ENCODE data around the gene KCNAB3.
"Not testable (repeated sequence)": the region's sequence is repeated elsewhere in the genome, so short reads cannot be mapped to it uniquely, and the experiment has no call there.

KCNAB3 gene

DNA sequence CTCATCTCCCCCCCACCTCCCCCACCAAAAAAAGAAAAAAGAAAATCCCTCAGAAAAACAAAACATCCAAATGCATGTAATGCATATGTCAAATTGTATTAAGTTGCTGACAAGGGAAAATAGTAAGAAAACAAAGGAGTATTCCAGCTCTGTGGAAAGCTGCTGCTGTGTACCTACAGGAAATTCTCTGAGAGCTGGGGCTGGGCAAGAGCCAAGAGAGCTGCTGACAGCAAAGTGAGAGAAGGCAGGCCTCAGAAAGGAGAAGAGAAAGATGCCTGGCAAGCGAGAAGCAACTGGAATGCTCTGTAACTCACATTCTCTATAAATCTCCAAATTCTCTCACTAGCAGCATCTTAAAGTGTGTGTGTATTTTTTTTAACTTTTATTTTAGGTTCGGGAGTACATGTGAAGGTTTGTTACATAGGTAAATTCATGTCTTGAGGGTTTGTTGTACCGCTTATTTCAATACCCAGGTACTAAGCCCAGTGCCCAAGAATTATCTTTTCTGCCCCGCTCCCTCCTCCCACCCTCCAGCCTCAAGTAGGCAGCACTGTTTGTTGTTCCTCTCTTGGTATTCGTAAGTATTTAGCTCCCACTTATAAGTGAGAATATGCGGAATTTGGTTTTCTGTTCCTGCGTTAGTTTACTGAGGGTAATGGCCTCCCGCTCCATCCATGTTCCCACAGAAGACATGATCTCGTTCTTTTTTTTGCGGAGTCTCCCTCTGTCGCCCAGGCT is 26.7 kb upstream of the KCNAB3 start:
- no peak for FAIRE-seq
- DNase-seq (ENCODE audit: insufficient read length): no peak
- TF ChIP-seq POLR2A (IDR thresholded peaks at IDR 0.05; ENCODE audit: low read depth, low read length) (no peak), POLR2AphosphoS5 (IDR thresholded peaks at IDR 0.05; ENCODE audit: low read depth, low read length) (no peak), TAF1 (IDR thresholded peaks at IDR 0.05; ENCODE audit: borderline replicate concordance, low read depth, low read length) (no peak)

DNA sequence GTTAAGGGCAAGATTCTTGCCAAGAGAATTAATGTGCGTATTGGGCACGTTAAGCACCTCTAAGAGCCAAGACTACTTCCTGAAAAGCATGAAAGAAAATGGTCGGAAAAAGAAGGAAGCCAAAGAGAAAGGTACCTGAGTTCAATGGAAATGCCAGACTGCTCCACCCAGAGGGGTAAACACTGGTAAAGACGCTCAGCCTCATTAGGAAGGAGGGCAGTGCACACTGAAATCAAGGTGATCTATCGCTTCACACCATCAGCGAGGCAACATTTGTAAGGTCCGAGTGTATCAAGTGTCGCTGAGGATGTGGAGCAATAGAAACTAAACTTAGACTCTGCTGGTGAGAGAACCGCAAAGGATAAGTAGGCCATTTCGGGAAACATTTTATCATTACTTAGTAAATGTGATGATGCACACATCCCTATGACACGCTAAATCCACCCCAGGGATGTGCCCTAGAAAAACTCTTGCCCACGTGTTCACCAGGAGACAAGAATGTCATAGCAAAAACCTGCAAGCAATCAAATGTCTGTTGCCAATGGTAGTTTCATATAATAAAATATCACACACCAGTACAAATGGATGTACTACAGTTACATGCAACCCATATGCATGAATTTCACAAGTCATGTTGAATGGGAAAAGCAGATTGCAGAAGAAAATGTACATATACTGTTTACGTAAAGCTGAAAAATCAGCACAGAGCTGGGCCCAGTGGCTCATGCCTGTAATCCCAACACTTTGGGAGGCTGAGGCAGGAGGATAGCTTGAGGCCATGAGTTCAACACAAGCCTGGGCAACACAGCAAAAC is 26.0 kb upstream of the KCNAB3 start:
- TF ChIP-seq POLR2A (IDR thresholded peaks at IDR 0.05; ENCODE audit: low read depth, low read length): no peak
- TF ChIP-seq POLR2AphosphoS5 (IDR thresholded peaks at IDR 0.05; ENCODE audit: low read depth, low read length): no peak
- TF ChIP-seq TAF1 (IDR thresholded peaks at IDR 0.05; ENCODE audit: borderline replicate concordance, low read depth, low read length): no peak
- FAIRE-seq (no peak), DNase-seq (ENCODE audit: insufficient read length) (no peak)

DNA sequence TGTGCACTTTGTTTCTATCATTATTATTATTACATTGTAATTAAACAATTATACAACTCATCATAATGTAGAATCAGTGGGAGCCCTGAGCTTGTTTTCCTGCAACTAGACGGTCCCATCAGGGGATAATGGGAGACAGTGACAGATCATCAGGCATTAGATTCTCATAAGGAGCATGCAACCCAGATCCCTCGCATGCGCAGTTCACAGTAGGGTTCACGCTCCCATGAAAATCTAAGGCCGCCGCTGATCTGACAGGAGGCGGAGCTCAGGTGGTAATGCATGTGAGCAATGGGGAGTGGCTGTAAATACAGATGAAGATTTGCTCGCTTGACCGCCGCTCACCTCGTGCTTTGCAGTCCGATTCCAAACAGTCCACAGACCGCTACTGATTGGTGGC is 23.6 kb upstream of the KCNAB3 start:
- not testable (repeated sequence) for DNase-seq (ENCODE audit: insufficient read length); FAIRE-seq

DNA sequence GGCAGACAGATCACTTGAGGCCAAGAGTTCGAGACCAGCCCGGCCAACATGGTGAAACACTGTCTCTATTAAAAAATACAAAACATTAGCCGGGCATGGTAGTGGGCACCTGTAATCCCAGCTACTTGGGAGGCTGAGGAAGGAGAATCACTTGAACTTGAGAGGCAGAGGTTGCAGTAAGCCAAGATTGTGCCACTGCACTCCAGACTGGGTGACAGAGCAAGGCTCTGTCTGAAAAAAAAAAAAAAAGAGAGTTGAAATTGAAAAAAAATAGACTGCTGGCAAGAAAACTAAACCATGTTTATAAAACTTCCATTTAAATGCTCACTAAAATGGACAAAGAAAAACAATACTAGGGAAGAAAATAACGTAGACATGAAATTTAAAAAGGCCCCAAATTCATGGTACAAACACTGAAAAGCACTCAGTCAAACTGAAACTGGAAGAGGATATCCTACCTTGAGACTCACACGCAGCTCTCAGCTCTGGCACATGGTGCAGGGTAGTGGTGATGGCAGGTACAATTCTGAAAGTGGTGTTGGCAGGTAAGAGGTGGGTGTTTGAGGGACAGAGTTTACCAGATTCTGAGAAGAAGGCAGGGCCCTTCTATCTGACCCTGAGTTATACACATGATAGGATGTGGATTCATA is 21.6 kb upstream of the KCNAB3 start:
- FAIRE-seq (peak; percentile 93), DNase-seq (ENCODE audit: insufficient read length) (no peak)
- TF ChIP-seq POLR2A (IDR thresholded peaks at IDR 0.05; ENCODE audit: low read depth, low read length) (no peak), POLR2AphosphoS5 (IDR thresholded peaks at IDR 0.05; ENCODE audit: low read depth, low read length) (peak; percentile 43; the same call in 1 of the 2 replicates), TAF1 (IDR thresholded peaks at IDR 0.05; ENCODE audit: borderline replicate concordance, low read depth, low read length) (no peak)

DNA sequence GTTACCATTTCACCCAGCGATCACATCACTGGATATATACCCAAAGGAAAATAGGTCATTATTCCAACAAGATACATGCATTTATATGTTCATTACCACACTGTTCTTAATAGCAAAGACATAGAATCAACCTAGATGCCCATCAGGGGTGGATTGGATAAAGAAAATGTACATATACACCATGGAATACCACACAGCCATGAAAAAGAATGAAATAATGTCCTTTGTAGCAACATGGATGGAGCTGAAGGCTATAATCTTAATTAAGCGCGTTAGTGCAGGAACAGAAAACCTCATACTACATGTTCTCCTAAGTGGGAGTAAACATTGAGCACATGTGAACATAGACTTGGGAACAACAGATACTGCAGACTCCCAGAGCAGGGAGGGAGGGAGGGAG is 20.9 kb upstream of the KCNAB3 start:
- FAIRE-seq: no peak
- no peak for DNase-seq (ENCODE audit: insufficient read length)
- TF ChIP-seq POLR2A (IDR thresholded peaks at IDR 0.05; ENCODE audit: low read depth, low read length) (no peak), POLR2AphosphoS5 (IDR thresholded peaks at IDR 0.05; ENCODE audit: low read depth, low read length) (no peak), TAF1 (IDR thresholded peaks at IDR 0.05; ENCODE audit: borderline replicate concordance, low read depth, low read length) (no peak)

DNA sequence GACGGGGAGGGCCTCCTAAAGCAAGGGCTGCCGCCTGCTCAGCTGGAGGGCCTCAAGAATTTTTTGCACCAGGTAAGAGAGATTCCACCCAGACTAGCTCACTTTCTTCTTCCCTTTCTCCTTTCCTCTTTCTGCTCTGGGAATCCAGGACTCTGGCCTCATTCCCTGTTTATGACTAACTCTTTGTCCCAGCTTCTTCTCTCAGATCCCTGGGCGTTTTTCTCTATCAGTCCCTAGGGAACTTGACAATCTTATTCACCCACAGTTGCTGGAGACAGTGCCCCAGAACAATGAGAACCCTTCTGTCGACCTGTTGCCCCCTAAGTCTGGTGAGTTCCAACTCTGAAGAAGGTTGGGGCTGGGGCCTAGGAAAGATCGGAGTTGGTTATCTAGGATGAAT is 18.0 kb upstream of the KCNAB3 start:
- no peak for TF ChIP-seq TAF1 (IDR thresholded peaks at IDR 0.05; ENCODE audit: borderline replicate concordance, low read depth, low read length)
- TF ChIP-seq POLR2AphosphoS5 (IDR thresholded peaks at IDR 0.05; ENCODE audit: low read depth, low read length): no peak
- no peak for TF ChIP-seq POLR2A (IDR thresholded peaks at IDR 0.05; ENCODE audit: low read depth, low read length)
- FAIRE-seq: no peak
- no peak for DNase-seq (ENCODE audit: insufficient read length)

DNA sequence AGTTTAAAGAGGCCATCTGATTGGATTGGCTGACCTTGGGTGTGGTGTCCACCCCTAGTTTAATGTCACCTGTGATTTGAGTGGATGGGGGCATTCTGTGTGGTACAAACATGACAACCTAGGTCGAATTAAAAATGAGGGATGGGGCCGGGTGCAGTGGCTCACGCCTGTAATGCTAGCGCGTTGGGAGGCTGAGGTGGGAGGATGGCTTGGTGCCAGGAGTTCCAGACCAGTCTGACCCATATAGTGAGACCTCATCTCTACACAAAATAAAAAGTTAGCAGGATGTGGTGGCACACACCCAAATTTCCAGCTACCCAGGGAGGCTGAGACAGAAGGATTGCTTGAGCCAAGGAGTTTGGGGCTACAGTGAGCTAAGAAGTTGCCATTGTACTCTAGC is 16.8 kb upstream of the KCNAB3 start:
- FAIRE-seq: no peak
- no peak for TF ChIP-seq POLR2AphosphoS5 (IDR thresholded peaks at IDR 0.05; ENCODE audit: low read depth, low read length)
- TF ChIP-seq TAF1 (IDR thresholded peaks at IDR 0.05; ENCODE audit: borderline replicate concordance, low read depth, low read length): no peak
- TF ChIP-seq POLR2A (IDR thresholded peaks at IDR 0.05; ENCODE audit: low read depth, low read length): no peak
- DNase-seq (ENCODE audit: insufficient read length): no peak

DNA sequence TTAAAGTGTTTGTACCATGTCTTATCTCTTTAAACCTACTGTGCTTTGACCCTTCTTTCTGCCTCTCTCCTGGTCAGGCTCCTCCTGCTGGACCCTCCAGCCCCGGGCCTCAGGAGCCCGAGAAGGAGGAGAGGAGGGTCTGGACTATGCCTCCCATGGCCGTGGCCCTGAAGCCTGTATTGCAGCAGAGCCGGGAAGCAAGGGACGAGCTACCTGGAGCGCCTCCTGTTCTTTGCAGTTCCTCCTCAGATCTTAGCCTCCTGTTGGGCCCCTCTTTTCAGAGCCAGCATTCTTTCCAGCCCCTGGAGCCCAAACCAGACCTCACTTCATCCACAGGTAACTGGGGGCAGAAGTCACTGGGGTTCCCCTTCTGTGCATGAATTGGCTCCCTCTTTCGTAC is 16.0 kb upstream of the KCNAB3 start:
- no peak for FAIRE-seq
- DNase-seq (ENCODE audit: insufficient read length): no peak
- TF ChIP-seq POLR2A (IDR thresholded peaks at IDR 0.05; ENCODE audit: low read depth, low read length) (no peak), POLR2AphosphoS5 (IDR thresholded peaks at IDR 0.05; ENCODE audit: low read depth, low read length) (no peak), TAF1 (IDR thresholded peaks at IDR 0.05; ENCODE audit: borderline replicate concordance, low read depth, low read length) (no peak)

DNA sequence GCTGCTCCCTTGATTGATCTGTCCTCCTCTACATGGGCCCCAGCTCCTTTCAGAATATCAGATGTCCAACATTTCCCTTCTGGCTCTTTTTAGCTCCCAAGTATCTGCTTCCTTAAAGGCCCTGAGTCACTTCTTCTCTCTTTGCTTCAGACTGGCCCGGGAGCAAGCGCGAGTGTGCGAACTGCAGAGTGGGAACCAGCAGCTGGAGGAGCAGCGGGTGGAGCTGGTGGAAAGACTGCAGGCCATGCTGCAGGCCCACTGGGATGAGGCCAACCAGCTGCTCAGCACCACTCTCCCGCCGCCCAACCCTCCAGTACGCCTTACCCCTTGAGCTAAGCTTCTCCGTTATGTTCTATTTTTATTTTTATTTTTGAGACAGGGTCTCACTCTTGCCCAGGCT is 14.7 kb upstream of the KCNAB3 start:
- no peak for TF ChIP-seq POLR2AphosphoS5 (IDR thresholded peaks at IDR 0.05; ENCODE audit: low read depth, low read length)
- no peak for TF ChIP-seq TAF1 (IDR thresholded peaks at IDR 0.05; ENCODE audit: borderline replicate concordance, low read depth, low read length)
- no peak for TF ChIP-seq POLR2A (IDR thresholded peaks at IDR 0.05; ENCODE audit: low read depth, low read length)
- FAIRE-seq (no peak), DNase-seq (ENCODE audit: insufficient read length) (no peak)

DNA sequence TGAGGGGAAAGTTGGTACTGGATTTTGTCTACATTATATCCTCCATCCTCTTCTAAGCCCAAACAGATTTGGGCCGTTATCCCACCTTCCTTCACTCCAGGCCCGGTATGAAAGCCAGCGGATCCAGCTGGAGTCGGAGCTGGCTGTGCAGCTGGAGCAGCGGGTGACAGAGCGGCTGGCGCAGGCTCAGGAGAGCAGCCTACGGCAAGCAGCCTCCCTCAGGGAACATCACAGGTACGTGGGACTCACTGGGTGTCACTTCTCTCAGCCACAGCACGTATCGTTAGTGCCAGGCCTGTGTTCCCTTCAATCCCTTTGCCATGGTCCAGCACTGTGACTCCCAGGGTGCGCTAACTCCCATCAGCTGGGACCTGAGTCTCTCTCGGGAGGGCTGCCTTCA is 13.6 kb upstream of the KCNAB3 start:
- FAIRE-seq (no peak), DNase-seq (ENCODE audit: insufficient read length) (no peak)
- TF ChIP-seq POLR2A (IDR thresholded peaks at IDR 0.05; ENCODE audit: low read depth, low read length) (no peak), POLR2AphosphoS5 (IDR thresholded peaks at IDR 0.05; ENCODE audit: low read depth, low read length) (no peak), TAF1 (IDR thresholded peaks at IDR 0.05; ENCODE audit: borderline replicate concordance, low read depth, low read length) (no peak)

DNA sequence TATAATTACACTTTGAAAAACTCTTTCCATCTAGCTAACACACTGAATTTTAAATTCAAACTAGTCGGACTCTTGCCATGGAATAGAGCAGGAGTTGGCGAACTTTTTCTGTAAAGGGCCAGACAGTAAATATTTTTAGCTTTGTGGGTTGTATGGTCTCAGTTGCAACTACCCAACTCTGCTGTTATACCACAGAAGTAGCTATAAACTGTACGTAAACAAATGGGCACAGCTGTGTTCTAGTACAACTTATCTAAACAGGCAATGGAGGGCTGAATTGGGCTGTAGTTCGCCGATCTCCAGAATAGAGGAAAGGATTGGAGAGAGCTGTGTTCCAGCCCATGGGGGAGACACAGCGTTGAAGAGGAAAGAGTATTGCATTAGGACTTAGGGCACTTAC is 11.1 kb upstream of the KCNAB3 start:
- TF ChIP-seq POLR2A (IDR thresholded peaks at IDR 0.05; ENCODE audit: low read depth, low read length) (no peak), POLR2AphosphoS5 (IDR thresholded peaks at IDR 0.05; ENCODE audit: low read depth, low read length) (no peak), TAF1 (IDR thresholded peaks at IDR 0.05; ENCODE audit: borderline replicate concordance, low read depth, low read length) (no peak)
- DNase-seq (ENCODE audit: insufficient read length): no peak

DNA sequence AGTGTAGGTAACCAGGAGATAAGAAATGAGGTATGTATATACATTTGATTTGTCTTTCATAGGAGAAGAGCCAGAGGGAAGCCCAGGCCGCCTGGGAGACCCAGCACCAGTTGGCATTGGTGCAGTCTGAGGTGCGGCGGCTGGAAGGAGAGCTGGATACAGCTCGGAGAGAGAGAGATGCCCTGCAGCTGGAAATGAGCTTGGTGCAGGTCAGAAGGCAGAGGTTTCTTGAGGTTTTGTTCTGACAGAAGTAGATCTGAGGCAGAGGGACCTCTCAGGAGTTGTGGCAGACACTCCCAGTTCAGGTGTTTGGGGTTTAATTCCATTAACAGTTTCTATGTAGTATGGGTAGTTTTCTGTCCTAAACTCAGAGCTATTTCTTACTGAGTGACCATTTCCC is 10.4 kb upstream of the KCNAB3 start:
- TF ChIP-seq POLR2A (IDR thresholded peaks at IDR 0.05; ENCODE audit: low read depth, low read length) (no peak), TAF1 (IDR thresholded peaks at IDR 0.05; ENCODE audit: borderline replicate concordance, low read depth, low read length) (no peak), POLR2AphosphoS5 (IDR thresholded peaks at IDR 0.05; ENCODE audit: low read depth, low read length) (no peak)
- DNase-seq (ENCODE audit: insufficient read length) (no peak), FAIRE-seq (no peak)

More for the DNA sequence above, 11.1 kb upstream of the KCNAB3 start:
- FAIRE-seq: no peak

Measured in GM12892 (cell line).